Right lobe of liver (tissue), 4 donors: Measurements from ENCODE around the gene UACA.

Experiments
- CTCF ChIP-seq, 4 donors: fragments of 200-600 bp in 3 of 4; fragments of 450-650 bp in 1 of 4; IDR thresholded peaks; one replicate each; pipeline versions ENCODE4 v1.5.1 to v1.8.0; 2016 to 2022; ENCODE audit warnings: antibody characterized with exemption in 4 of 4, mild to moderate bottlenecking in 2 of 4
- POLR2A ChIP-seq: fragments of 450-650 bp; IDR thresholded peaks from one replicate; pipeline ENCODE4 v1.6.1; 2017; ENCODE audit warnings: antibody characterized with exemption, mild to moderate bottlenecking
- donor health status: DM: no; HTN: no; CAD: no.
- donor health status: DM: no; HTN: no; CAD: no.
- donor health status: DM: no; HTN: yes; CAD: no.

GRCh38 chr15:70802629-70803028 is 39.3 kb upstream of the UACA start:
- TF ChIP-seq CTCF (IDR thresholded peaks at IDR 0.05) (no peak), POLR2A (no peak)
